Measurements from ENCODE around the gene IGSF21.

DNA sequence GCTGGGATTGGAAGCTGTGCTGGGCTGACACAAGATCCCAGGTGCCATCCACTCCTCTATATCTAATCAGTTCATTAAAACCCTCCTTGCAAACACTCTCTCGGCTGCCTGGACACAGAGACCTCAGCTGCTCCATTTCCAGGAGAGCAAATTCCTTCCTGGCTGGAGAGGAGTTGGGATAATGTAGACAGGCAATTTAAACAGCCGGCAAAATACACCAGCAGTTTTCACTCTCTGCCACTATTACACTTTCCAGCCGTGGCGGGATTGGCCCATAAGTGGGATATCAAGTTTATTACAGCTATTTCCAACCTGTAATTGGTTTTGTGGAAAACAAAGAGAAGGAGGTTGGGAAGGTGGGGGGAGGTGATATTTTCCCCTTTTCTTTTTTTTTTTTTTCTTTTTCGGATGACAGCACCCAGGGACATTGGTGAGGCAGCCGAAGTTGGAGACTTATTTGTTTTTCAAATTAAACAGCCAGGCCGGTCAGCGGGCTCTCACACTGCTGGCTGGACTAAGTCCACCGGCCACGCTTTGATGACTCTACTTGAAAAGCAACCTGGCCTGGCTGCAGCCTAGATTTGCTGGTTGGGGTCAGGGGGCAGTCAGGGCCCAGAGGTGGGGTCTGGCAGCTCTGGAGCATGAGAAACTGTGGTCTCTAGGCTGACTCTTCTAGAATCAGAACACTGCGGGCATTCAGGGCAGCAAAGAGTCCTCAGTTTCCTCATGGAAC lies 177.4 kb downstream of the IGSF21 start:
- TF ChIP-seq, protein P1, sequence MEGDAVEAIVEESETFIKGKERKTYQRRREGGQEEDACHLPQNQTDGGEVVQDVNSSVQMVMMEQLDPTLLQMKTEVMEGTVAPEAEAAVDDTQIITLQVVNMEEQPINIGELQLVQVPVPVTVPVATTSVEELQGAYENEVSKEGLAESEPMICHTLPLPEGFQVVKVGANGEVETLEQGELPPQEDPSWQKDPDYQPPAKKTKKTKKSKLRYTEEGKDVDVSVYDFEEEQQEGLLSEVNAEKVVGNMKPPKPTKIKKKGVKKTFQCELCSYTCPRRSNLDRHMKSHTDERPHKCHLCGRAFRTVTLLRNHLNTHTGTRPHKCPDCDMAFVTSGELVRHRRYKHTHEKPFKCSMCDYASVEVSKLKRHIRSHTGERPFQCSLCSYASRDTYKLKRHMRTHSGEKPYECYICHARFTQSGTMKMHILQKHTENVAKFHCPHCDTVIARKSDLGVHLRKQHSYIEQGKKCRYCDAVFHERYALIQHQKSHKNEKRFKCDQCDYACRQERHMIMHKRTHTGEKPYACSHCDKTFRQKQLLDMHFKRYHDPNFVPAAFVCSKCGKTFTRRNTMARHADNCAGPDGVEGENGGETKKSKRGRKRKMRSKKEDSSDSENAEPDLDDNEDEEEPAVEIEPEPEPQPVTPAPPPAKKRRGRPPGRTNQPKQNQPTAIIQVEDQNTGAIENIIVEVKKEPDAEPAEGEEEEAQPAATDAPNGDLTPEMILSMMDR (IDR thresholded peaks at IDR 0.05) = no peak
- no peak for TF ChIP-seq POLR2A (IDR thresholded peaks at IDR 0.05)

Measured in thyroid gland (tissue), 4 donors.